GM18505 (cell line): ENCODE measurements around the gene SPAAR.
"Not testable (repeated sequence)": the region's sequence is repeated elsewhere in the genome, so short reads cannot be mapped to it uniquely, and the experiment has no call there.

Experiments used
- ATAC-seq: cut with Tn5 transposase; IDR thresholded peaks from one replicate; pipeline ENCODE4 v1.9.1; 2021; ENCODE audit not compliant: unreplicated experiment
- POLR2A ChIP-seq: IDR thresholded peaks from 4 replicates; pipeline ENCODE4 v1.6.1; 2011; ENCODE audit warnings: borderline replicate concordance; ENCODE audit not compliant: insufficient read depth, insufficient read length; ENCODE audit errors: extremely low read depth

SPAAR gene

DNA sequence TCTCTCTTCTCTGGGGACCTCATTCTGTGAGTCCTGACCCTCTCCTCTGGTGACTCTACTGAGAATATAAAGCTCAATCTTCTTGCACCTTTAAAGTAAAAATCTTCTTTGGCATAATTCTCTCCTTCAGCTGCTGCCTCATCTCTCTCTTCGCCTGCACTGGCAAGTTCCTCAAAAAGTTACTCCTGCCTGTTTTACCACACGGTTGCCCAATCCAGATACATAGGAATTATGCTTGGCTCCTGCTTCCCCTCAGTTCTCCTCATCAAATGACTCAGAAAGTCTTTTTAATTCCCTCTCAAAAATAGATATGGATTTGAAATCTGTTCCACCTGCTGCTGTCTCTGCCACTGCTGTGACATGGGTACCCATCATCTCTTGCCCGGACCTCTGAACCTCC, 17.6 kb upstream of the SPAAR start:
- ATAC-seq = no peak
- no peak for TF ChIP-seq POLR2A

DNA sequence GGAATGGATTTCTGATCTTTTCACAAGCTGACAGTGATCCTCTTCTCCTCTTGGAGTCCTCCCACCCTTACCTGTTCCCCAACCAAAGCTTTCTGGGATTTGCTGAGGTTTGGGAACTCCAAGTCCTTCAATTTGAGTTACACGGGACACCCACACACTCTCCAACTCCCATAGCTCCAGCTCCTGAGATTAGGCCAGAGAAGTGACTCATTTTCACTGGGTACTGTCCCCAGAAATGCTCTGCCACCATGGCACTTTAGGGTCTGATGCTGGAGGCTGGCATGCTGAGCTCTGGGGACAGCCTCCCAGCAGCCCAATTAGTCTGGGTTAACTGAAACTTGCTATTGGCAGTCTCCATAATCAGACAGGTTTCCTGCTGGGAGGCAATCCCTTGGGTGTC, 17.2 kb upstream of the SPAAR start:
- no peak for ATAC-seq
- TF ChIP-seq POLR2A = no peak

DNA sequence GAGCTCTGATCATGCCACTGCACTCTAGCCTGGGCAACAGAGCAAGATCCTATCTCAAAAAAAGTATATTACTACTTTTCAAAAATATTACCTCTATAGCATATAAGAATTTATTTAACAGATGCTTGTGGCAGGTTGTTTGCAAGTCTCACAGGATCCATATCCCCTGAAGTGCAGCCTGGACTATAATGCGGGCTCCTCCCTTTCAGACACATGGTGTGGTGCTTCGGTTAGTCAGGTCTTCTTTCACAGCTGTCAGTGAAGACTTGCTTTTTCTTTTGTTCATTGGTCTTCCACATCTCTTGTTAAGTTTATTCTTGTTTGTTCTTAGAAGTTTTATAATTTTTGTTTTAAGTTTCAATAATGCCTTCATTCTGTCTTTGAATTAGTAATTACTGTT, 12.7 kb upstream of the SPAAR start:
- ATAC-seq = no peak
- TF ChIP-seq POLR2A = no peak

DNA sequence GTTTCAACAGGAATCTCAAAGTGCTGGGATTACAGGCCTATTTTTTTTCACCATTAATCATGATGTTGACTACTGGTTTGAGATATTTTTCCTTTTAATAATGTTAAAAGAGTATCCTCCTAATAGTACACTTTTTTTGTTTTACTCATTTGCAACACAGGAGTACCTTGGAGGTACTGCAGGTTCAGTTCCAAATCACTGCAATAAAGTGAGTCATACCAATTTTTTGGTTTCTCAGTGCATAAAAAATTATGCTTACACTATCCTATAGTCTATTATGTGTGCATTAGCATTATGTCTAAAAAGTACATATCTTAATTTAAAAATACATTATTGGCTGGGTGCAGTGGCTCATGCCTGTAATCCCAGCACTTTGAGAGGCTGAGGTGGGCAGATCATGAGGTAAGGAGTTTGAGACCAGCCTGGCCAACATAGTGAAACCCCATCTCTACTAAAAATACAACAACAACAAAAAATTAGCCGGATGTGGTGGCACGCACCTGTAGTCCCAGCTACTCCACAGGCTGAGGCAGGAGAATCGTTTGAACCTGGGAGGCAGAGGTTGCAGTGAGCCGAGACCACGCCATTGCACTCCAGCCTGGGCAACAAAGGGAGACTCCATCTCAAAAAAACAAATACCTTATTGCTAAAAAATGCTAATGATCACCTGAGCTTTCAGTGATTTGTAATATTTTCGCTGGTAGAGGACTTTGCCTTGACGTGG, 11.8 kb upstream of the SPAAR start:
- ATAC-seq = not testable (repeated sequence)

DNA sequence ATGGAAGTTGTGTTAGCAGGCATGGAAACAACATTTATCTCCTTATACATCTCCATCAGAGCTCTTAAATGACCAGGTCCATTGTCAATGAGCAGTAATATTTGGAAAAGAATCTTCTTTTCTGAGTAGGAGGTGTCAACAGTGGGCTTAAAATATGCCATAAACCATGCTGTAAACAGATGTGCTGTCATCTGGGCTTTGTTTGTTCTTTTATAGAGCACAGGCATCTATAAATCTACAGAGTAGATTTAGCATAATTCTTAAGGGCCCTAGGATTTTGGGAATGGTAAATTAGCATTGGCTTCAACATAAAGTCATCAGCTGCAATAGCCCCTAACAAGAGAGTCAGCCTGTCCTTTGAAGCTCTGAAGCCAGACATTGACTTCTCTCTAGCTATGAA, 11.0 kb upstream of the SPAAR start:
- no peak for ATAC-seq
- no peak for TF ChIP-seq POLR2A

DNA sequence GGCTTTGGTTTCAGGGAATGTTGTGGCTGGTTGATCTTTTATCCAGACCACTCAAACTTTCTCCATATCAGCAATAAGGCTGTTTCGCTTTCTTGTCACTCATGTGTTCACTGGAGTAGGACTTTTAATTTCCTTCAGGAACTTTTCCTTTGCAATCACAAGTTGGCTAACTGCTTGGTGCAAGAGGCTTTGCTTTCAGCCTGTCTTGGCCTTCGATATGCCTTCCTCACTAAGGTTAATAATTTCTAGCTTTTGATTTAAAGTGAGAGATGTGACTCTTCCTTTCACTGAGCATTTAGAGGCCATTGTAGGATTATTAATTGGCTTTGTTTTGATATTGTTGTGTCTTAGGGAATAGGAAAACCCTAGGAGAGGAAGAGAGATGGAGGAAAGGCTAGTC, 10.3 kb upstream of the SPAAR start:
- TF ChIP-seq POLR2A = no peak
- no peak for ATAC-seq

DNA sequence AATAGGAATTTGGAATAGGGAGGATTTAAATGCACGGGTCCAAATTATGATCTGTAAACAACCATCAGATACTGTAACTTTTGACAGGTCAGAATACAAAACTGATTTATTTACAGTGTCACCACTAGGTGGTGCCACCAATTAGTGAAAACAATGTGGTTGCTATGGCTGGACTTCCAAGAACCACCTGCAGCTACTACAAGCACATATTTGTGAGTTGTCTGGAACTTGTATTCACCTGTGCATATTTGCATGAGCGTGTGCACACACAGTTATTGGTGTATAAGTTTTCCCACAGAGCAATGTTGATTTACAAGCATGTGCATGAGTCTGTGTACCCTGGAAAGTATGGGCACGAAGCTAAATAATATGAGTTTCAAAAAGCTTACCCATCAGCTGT, 6.2 kb upstream of the SPAAR start:
- no peak for ATAC-seq

DNA sequence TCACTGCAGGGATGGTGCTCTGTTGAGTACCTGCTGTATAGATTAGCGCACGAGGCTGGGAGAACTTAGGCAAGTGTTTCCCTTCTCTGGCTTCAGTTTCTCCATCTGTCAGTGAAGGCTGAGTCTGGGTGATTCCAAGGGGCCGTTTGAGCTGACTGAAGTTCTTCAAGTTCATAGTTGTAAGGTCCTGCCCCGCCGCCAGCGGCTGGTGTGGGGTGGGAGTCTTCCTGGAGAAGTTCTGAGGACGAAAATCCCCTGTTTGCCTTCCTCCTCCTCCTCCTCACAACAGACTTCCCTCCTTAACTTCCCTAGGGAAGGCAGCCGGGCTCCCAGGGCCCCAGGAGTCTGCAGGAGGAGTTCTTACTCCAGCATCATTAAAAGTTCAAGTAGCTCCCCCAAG, 5.0 kb upstream of the SPAAR start:
- no peak for TF ChIP-seq POLR2A
- ATAC-seq = no peak

More for the DNA sequence above, 6.2 kb upstream of the SPAAR start:
- no peak for TF ChIP-seq POLR2A

DNA sequence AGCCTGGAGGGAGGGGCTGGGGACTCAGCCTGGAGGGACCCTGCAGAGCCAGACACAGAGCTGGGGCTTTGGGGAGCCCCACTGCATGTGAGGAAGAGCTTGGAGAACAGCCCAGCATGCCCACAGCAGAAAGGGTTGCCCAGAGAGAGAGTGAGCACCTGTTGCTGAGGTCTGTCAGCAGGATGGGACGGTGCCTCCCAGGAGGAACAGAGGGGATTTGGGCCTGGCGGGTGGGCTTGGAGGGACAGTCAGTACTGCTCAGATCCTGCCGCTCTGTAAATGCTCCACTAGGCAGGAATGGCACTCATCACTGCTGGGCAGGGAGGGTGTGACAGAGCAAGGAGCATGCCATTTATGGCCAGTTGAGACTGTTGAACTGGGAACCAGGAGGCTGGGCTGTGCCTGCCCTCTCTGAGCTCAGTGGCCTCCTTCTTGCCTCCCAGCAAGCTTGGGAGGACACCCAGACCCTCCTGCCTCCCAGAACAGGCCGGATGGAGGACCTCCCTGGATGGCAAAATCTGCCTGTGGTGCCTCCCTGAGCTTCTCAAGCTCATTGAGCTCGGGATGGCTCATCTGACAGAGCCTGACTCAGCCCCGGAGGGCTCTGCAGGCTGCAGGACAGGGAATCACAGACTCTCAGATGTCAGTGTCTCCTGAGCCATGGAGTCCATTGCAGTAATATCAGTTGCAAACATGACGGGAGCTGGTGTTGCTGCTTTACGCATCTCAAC, 4.1 kb upstream of the SPAAR start:
- no peak for TF ChIP-seq POLR2A
- ATAC-seq = no peak

DNA sequence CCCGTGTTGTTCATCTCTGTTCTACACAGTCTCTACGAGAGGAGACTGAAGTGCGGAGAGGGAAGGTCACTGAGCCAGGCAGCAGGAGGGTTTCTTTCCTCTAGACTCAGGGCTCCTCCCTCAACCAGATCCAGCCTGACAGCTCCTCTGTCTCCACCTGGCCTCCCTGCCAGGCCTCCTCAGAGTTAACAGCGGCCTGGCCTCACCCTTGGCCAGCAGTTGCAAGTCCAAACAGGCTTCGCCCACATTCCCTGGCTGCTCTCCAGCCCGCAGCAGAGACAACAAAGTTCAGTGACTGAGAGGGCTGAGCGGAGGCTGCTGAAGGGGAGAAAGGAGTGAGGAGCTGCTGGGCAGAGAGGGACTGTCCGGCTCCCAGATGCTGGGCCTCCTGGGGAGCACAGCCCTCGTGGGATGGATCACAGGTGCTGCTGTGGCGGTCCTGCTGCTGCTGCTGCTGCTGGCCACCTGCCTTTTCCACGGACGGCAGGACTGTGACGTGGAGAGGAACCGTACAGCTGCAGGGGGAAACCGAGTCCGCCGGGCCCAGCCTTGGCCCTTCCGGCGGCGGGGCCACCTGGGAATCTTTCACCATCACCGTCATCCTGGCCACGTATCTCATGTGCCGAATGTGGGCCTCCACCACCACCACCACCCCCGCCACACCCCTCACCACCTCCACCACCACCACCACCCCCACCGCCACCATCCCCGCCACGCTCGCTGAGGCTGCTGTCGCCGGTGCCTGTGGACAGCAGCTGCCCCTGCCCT, 3.2 kb upstream of the SPAAR start, which contains the start of gene HRCT1:
TSS of gene HRCT1 (plus strand) at position 291 of the 768 bp plus-strand sequence. CDS start at position 377, 86 bp downstream.
- no peak for ATAC-seq
- no peak for TF ChIP-seq POLR2A

DNA sequence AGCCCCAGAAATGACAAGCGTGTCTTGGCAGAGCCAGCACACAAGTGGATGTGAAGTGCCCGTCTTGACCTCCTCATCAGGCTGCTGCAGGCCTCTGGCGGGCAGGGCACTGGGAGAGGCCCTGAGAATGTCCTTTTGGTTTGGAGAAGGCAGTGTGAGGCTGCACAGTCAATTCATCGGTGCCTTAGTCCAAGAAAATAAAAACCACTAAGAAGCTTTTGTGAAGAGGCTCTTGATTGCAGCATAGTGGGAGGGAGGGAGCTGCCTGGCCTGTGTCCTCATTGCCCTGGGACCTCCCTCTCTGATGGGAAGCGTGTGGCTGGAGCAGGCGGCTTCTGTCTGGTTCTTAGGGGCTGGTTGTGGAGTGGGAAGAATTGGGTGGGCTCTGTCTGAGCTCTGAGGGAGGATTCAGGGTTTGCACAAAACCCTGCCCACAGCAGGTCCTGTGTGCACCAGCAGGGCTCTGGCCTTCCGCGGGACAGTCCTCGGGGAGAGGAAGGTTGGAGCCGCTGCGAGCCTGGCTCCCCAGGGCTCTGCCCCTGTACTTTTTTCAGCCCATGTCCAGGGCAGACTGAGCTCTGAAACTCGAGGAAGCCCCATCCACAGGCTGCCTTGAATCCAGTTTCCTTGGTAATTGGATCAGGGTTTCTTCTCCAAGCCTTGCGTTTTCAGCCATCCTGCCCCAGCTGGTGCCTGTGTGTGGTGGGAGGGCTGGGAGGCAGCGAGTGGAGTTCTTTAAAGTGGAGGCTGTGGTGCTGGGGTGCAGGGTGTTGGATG, 2.2 kb upstream of the SPAAR start:
- TF ChIP-seq POLR2A = no peak
- no peak for ATAC-seq

DNA sequence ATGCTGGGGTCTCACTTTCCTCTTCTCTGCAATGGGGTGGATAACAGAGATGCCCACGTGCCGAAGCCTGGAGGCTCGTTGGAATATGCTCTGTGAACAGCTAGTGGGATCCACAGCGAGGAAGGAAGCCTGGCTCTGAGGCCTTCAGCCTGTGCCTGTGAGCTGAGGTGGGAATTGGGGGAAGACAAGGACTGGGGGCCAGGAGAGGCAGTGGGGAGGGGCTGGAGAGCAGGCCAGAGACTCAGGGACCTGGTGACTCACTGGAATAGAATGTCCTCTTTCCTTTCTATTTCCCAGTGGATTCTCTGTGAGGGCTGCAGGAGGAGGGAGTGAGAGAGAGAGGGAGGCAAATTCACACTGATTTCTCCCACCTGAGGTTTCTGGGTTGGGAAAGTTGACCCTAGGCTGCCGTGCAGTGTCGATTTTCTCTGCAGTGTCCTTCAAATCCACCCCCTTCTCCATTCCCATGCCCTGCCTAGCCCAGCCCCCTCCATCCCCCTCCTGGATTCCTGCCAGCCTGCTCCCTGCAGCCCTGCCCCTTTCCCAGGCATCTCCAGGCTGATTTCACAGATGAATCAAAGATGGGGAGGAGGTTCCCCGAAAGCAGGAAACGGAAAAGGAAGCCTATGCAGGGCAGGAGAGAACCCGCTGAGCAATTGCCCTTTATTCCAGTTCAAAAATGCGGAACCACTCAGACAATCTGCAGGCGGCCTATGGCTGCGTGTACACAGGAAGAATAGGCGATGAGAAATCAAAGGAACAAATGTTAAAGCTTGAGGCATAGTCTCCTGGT, 1.4 kb upstream of the SPAAR start:
- ATAC-seq = no peak
- no peak for TF ChIP-seq POLR2A
